ENCODE results near the gene KRTAP5-9.
"Not testable (repeated sequence)": the region's sequence is repeated elsewhere in the genome, so short reads cannot be mapped to it uniquely, and the experiment has no call there.

Gene KRTAP5-9

DNA sequence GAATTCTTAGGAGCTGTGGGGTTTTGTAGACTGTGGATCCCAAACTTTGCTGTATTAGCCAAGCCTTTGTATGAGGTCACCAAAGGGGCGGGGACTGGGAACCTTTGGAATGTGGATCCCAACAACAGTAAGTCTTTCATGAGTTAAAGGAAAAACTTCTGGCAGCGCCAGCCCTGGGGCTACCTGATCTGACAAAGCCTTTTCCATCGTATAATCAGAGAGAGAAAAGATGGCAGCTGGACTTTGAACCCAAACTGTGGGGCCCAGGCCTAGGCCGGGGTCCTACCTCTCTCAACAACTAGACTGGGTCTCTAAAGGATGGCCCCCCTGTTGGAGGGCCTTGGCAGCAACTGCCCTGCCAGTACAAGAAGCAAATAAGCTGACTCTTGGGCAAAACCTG is 40.1 kb downstream of the KRTAP5-9 start:
- not testable (repeated sequence) for DNase-seq

DNA sequence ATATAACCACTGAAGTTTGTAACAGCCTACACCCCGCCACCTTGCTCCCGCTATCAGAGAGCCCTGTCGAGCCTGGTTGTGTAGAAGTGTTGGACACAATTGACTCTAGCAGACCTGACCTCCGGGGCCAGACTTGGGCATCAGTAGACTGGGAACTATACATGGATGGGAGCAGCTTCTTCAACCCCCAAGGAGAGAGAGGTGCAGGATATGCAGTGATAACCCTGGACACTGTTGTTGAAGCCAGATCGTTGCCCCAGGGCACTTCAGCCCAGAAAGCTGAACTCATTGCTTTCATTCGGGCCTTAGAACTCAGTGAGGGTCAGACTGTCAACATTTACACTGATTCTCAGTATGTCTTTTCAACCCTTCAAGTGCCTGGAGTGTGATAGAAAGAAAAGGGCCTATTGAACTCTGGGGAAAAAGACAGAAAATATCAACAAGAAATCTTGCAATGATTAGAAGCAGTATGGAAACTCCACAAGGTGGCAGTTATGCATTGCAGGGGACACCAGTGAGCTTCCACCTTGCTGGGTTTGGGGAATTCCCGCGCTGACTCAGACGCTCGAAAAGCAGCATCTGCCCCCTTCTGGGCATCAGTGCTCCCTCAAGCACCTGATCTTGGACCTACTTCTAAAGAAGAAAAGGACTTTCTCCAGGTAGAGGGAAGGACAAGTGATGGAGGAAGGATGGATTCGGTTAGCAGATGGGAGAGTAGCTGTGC is 40.8 kb downstream of the KRTAP5-9 start:
- DNase-seq: peak; percentile 43

DNA sequence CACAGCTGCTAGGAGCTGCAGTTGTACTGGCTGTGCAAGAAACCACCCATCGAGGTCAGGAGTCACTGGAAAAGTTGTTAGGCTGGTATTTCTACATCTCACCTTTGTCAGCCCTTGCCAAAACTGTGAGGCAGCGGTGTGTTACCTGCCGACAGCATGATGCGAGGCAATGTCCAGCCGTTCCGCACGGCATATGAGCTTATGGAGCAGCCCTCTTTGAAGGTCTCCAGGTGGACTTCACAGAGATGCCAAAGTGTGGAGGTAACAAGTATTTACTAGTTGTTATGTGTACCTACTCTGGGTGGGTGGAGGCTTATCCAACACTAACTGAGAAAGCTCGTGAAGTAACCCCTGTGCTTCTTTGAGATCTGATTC is 41.3 kb downstream of the KRTAP5-9 start:
- DNase-seq: not testable (repeated sequence)

Measured in kidney glomerular epithelial cell (primary cell).